Pulmonary artery endothelial cell (primary cell): ENCODE results near the gene CPT1A. TPM values are rescaled to one million over a fixed set of nuclear protein-coding genes. Genes with fewer than 3 reads are reported as not detected.

Experiments
- DNase-seq: peaks from one replicate; pipeline ENCODE4 v3.0.0-alpha.2; 2011; ENCODE audit warnings: low read depth, low spot score
- total RNA-seq: library from RNA; depleted of rRNA; stranded (reverse); fragments of >200 nt; gene quantifications from 2 replicates; pipeline ENCODE4 v1.2.3, GENCODE V29; 2014

Gene CPT1A
- total RNA-seq, 1 donor from 2014 or later: 70.6 TPM

GRCh38 chr11:68831124-68831523 is 10.6 kb downstream of the CPT1A start:
- no peak for DNase-seq

- no peak for DNase-seq
These were observed 12.1 kb downstream of the CPT1A start for GRCh38 chr11:68829581-68829980.

- no peak for DNase-seq
These were observed 12.8 kb downstream of the CPT1A start for GRCh38 chr11:68828957-68829356.

GRCh38 chr11:68828155-68828931 is 13.4 kb downstream of the CPT1A start:
- no peak for DNase-seq

- DNase-seq: no peak
These were observed 14.0 kb downstream of the CPT1A start for GRCh38 chr11:68827733-68828132.

- DNase-seq: no peak
These were observed 15.0 kb downstream of the CPT1A start for GRCh38 chr11:68826726-68827125.

- no peak for DNase-seq
These were observed 16.1 kb downstream of the CPT1A start for GRCh38 chr11:68825571-68825970.

- no peak for DNase-seq
These were observed 19.2 kb downstream of the CPT1A start for GRCh38 chr11:68822546-68822945.

GRCh38 chr11:68821670-68822069 is 20.0 kb downstream of the CPT1A start:
- DNase-seq: no peak

- DNase-seq: no peak
These were observed 22.4 kb downstream of the CPT1A start for GRCh38 chr11:68819362-68819761.

GRCh38 chr11:68818181-68818580 is 23.5 kb downstream of the CPT1A start:
- no peak for DNase-seq

- DNase-seq: no peak
These were observed 24.2 kb downstream of the CPT1A start for GRCh38 chr11:68817554-68817953.

- DNase-seq: no peak
These were observed 24.7 kb downstream of the CPT1A start for GRCh38 chr11:68816917-68817419.

GRCh38 chr11:68816251-68816776 is 25.4 kb downstream of the CPT1A start:
- no peak for DNase-seq

- no peak for DNase-seq
These were observed 27.9 kb downstream of the CPT1A start for GRCh38 chr11:68813773-68814172.

GRCh38 chr11:68812526-68812925 is 29.2 kb downstream of the CPT1A start:
- no peak for DNase-seq

GRCh38 chr11:68810164-68810563 is 31.6 kb downstream of the CPT1A start:
- DNase-seq: no peak

GRCh38 chr11:68809506-68809905 is 32.2 kb downstream of the CPT1A start:
- no peak for DNase-seq

GRCh38 chr11:68808787-68809186 is 32.9 kb downstream of the CPT1A start:
- no peak for DNase-seq

GRCh38 chr11:68806931-68807844 is 34.5 kb downstream of the CPT1A start:
- DNase-seq: no peak

- no peak for DNase-seq
These were observed 36.9 kb downstream of the CPT1A start for GRCh38 chr11:68804786-68805185.

GRCh38 chr11:68803766-68804165 is 38.0 kb downstream of the CPT1A start:
- no peak for DNase-seq
